Sigmoid colon (tissue), 4 donors: ENCODE results near the gene ST14.
"Not testable (repeated sequence)": the region's sequence is repeated elsewhere in the genome, so short reads cannot be mapped to it uniquely, and the experiment has no call there.

ENCODE experiments used
- EP300 ChIP-seq, 4 donors: sonication (generic); formaldehyde crosslinking; IDR thresholded peaks; one replicate each; pipeline ENCODE4 v1.6.1; 2017; ENCODE audit warnings: antibody characterized with exemption in 4 of 4
- POLR2A ChIP-seq, 2 donors: fragments of 450-650 bp; IDR thresholded peaks; one replicate each; pipeline ENCODE4 v1.6.1; 2016; ENCODE audit warnings: antibody characterized with exemption in 2 of 2, mild to moderate bottlenecking in 2 of 2, moderate library complexity in 2 of 2
- POLR2AphosphoS5 ChIP-seq, 4 donors: sonication (generic); formaldehyde crosslinking; IDR thresholded peaks; one replicate each; pipeline ENCODE4 v1.6.1; 2017; ENCODE audit warnings: antibody characterized with exemption in 4 of 4
- TF ChIP-seq, protein P1 (sequence below), 4 experiments: fragments of 450-650 bp in 3 of 4; fragments of 200-600 bp in 1 of 4; IDR thresholded peaks; one replicate each; pipeline ENCODE4 v1.5.1; 2016 to 2019; ENCODE audit warnings: antibody characterized with exemption in 4 of 4, mild to moderate bottlenecking in 3 of 4, moderate library complexity in 2 of 4

DNA sequence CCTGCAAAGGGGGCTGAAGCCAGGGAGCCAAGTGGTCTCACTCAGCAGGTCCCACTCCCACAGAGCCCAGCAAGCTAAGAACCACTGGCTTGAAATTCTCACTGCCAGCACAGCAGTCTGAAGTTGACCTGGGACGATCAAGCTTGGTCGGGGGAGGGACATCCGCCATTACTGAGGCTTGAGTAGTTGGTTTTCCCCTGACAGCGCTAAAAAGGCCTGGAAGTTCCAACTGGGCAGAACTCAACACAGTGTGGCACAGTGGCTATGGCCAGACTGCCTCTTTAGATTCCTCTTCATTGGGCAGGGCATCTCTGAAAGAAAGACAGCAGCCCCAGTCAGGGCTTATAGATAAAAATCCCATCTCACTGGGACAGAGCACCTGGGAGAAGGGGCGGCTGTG is 90.3 kb downstream of the ST14 start:
- TF ChIP-seq, protein P1, sequence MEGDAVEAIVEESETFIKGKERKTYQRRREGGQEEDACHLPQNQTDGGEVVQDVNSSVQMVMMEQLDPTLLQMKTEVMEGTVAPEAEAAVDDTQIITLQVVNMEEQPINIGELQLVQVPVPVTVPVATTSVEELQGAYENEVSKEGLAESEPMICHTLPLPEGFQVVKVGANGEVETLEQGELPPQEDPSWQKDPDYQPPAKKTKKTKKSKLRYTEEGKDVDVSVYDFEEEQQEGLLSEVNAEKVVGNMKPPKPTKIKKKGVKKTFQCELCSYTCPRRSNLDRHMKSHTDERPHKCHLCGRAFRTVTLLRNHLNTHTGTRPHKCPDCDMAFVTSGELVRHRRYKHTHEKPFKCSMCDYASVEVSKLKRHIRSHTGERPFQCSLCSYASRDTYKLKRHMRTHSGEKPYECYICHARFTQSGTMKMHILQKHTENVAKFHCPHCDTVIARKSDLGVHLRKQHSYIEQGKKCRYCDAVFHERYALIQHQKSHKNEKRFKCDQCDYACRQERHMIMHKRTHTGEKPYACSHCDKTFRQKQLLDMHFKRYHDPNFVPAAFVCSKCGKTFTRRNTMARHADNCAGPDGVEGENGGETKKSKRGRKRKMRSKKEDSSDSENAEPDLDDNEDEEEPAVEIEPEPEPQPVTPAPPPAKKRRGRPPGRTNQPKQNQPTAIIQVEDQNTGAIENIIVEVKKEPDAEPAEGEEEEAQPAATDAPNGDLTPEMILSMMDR (IDR thresholded peaks at IDR 0.05): not testable (repeated sequence)
- TF ChIP-seq POLR2A, EP300, POLR2AphosphoS5 (IDR thresholded peaks at IDR 0.05): not testable (repeated sequence)
